Measurements from ENCODE around the gene TLX3. TPM values are rescaled to one million over a fixed set of nuclear protein-coding genes. Genes with fewer than 3 reads are reported as not detected.

The TLX3 gene
- not detected for total RNA-seq

DNA sequence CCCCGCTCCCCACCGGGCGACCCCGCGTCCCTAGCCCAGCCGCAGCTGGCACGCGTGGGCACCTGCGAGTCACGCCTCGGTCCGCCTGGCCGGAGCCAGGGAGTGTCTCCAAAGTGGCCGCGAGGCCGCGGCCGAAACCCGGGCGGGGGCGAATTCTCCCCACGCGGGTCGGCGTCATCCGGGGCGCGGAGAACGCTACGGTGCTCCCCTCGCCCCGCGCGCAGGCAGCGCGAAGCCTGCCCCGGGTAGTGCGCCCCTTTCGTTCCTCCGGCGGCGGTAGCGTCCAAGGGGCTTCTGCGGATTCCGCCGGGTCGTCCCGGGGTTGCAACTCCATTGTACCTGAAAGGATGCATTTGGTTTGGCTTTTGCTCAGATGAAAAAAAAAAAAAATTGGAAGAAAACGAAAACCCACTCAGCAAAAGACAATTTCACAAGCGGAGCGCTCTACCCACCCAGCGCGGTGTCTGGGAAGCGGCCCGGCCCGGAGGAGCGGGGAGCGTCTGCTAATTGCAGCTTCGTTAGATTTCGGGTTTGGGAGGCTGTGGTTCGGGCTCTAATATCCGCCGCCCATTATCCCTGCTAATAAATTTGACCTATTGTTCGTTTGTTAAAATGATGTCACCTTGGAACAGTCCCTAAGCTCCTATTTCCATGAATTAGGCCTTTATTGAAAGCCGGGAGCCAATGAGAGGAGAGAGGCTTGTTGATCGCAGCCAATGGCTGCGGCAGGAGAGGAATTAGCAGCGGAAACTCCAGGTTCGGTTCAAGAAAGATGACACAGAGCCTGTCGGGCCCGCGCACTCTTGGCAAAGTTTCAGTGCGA lies at the start of gene TLX3:
Gene TLX3, plus strand, starts transcription at position 796 of the 823 bp plus-strand sequence. CDS start 118 bp downstream, outside the sequence.
- Mint-ChIP-seq H3K27me3 (peaks cover 84% of the 10 kb centered on the region), H3K9me3 (ENCODE audit: low read depth) (no peaks in the 10 kb centered on the region), H3K4me1 (peaks cover 20% of the 10 kb centered on the region), H3K27ac (peak within 1 kb of the TSS; percentile 68), H3K36me3 (peaks cover 10% of the 10 kb centered on the region), H3K4me3 (no peak within 1 kb of the TSS)
- CTCF ChIA-PET = interaction anchor here (1.2 kb wide), 1 partner anchor 29 kb away, joined by 3 read pairs; no protein-coding TSS in a partner anchor
- DNase-seq = no peak
- no peak for ATAC-seq

DNA sequence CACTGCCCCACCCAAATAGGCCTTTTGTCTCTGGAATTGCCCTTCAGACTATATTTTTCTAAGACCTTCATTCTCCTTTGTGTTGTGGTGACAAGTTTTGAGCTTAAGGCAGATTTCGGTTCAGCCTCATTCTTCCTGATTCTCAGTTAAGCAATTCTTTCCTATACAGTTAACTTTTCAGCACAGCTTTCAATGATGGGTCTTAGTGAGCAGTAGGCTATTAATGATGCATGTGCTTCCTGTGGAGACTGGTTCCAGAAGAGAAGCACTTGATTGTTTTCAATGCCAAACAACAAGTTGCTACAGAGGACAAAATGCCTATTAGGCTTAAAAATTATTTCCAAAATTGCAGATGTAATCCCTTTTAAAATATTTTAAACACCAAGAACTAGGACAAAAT lies 47.7 kb upstream of the TLX3 start:
- DNase-seq = no peak
- Mint-ChIP-seq H3K9me3 (ENCODE audit: low read depth) (no peaks in the 10 kb centered on the region), H3K4me1 (peaks cover 16% of the 10 kb centered on the region), H3K4me3 (no peak overlapping the region), H3K36me3 (no peaks in the 10 kb centered on the region), H3K27me3 (peaks cover 11% of the 10 kb centered on the region), H3K27ac (no peak overlapping the region)
- CTCF ChIA-PET = interaction anchor here (1.7 kb wide), 1 partner anchor 54 kb away, joined by 4 read pairs; no protein-coding TSS in a partner anchor
- ATAC-seq = no peak

DNA sequence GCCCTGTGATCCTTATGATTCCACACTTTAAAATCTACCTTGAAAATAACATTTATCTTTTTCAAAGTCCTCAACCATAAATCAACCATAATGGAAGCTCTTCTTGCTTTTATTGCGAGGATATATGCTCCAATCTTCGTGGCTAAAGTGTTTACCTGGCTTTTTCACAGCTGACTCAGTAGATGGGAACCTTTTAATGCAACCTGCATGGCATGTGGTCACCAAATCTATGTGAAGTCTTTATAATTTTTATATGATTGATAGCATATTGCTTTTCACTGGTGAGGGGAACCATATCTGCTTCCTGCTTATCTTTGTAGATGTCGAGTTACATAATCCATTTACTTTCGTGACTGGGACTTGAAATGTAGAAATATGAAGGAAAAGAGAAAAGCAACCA lies 47.1 kb upstream of the TLX3 start:
- Mint-ChIP-seq H3K27me3 (peaks cover 11% of the 10 kb centered on the region), H3K27ac (no peak overlapping the region), H3K4me1 (peaks cover 16% of the 10 kb centered on the region), H3K9me3 (ENCODE audit: low read depth) (no peaks in the 10 kb centered on the region), H3K4me3 (no peak overlapping the region), H3K36me3 (no peaks in the 10 kb centered on the region)
- CTCF ChIA-PET = interaction anchor here (1.3 to 1.7 kb wide), 2 partner anchors 55 to 69 kb away, joined by 4 read pairs; no protein-coding TSS in a partner anchor
- ATAC-seq = no peak
- DNase-seq = no peak

DNA sequence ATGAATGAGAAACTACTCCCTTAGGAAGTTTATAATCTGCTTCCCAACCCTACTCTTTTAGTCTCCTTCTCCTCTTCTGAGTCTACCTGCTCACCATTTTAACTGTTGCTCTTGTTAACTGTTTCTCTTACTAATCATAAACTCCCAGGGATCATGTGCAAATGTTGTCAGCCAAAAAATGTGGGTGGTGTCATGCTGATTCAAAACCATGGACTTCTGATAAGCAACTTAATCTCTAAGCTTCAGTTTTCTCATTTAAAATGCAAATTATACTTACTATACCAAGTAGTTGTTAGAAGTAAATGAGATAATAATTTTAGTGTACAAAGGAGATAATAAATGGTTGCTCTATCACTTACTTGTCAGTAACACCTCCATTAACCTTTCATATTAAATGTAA lies 45.9 kb upstream of the TLX3 start:
- H3K4me1 Mint-ChIP-seq = peaks cover 16% of the 10 kb centered on the region
- H3K36me3 Mint-ChIP-seq = no peaks in the 10 kb centered on the region
- H3K9me3 Mint-ChIP-seq (ENCODE audit: low read depth) = no peaks in the 10 kb centered on the region
- H3K27me3 Mint-ChIP-seq = peaks cover 15% of the 10 kb centered on the region
- DNase-seq = no peak
- no peak overlapping the region for H3K4me3 Mint-ChIP-seq
- no peak overlapping the region for H3K27ac Mint-ChIP-seq
- CTCF ChIA-PET = interaction anchor here (1.3 kb wide), 1 partner anchor 70 kb away, joined by 4 read pairs; no protein-coding TSS in a partner anchor
- no peak for ATAC-seq

DNA sequence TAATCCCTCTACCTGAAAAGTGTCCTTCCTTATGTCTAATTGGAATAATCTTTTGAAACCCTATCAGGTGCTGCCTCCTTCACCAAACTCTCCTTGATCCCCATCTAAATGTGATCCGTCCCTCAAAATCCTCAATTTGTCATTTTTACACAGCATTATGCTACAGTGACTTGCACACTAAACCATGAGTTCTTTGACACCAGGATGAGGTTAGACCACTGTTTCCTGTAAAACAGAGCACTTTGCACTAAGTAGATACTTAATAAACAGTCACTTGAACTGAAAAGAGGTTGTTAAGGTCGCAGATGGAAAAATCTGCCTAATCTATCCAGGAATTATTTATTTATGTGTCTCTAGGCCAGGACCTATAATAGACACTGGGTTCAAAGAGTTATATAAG lies 44.2 kb upstream of the TLX3 start:
- ATAC-seq = peak; percentile 85
- CTCF ChIA-PET = no interaction called here
- H3K27ac Mint-ChIP-seq = peak overlapping the region; percentile 70
- no peak overlapping the region for H3K4me3 Mint-ChIP-seq
- peaks cover 17% of the 10 kb centered on the region for H3K4me1 Mint-ChIP-seq
- H3K9me3 Mint-ChIP-seq (ENCODE audit: low read depth) = no peaks in the 10 kb centered on the region
- H3K36me3 Mint-ChIP-seq = no peaks in the 10 kb centered on the region
- peaks cover 17% of the 10 kb centered on the region for H3K27me3 Mint-ChIP-seq
- peak; percentile 44 for DNase-seq

DNA sequence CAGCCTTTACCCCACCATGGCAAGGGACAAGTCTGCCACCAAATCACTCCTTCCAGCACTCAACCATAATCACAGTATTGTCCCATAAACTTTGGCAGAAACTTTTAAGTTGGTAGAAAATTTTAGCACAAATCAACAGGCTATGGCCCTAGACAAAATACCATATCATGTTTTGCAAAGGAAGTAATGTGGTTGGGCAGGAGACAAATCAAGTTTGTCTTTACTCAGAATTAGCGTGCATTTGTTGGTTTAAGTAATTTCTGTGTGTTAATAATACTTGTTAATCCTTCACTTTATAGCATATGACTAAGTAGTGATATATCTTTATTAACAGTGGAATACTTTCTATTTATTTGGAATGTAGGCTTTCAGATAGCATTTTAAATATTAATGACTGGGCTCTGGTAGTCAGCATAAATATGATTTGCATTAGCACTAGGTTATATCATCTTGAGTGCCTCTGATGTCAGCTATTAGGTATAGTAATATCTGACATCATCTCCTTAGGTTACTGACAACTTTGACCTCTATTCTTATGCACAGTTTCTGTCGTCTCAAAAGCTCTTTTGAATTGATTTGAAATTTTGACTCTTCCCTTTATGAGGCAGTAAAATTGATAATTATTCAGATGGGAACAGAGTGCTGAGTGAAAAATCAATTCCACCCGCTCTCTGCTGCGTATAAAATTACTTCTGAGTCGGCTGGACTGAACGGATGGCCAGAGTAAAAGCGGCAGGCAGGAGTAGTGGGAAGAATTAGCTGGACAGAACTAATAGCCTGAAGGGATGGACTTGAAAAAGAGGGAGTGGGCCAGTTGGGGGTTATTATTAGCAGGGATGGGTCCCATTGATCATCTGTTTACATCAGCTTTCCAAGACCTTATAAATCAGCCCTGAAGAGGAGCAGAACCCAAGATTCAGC lies 40.1 kb upstream of the TLX3 start:
- H3K9me3 Mint-ChIP-seq (ENCODE audit: low read depth) = no peaks in the 10 kb centered on the region
- peaks cover 24% of the 10 kb centered on the region for H3K4me1 Mint-ChIP-seq
- DNase-seq = no peak
- H3K4me3 Mint-ChIP-seq = no peak overlapping the region
- ATAC-seq = no peak
- H3K27ac Mint-ChIP-seq = no peak overlapping the region
- peaks cover 27% of the 10 kb centered on the region for H3K27me3 Mint-ChIP-seq
- CTCF ChIA-PET = interaction anchor here (1.2 kb wide), 1 partner anchor 62 kb away, joined by 4 read pairs; no protein-coding TSS in a partner anchor
- no peaks in the 10 kb centered on the region for H3K36me3 Mint-ChIP-seq

DNA sequence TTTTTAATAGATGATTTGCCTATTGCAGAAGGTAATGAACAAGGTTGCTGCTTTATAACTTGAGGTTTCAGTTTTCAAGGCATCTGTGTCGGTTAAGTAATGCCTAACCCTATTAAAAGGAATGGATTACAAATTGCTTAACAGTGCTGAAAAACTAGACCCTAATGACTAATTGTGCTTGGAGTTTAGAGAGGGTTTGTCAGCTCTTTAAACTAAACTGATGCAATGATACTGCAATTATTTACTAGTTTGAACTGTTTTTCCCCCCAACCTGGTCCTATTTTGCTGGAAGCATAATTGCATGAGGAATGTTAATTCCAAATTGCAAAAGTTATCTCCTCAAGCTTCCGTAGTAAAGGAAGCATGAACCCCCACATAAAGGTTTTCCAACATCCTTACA lies 39.3 kb upstream of the TLX3 start:
- no peak overlapping the region for H3K27ac Mint-ChIP-seq
- no peak for DNase-seq
- no peak overlapping the region for H3K4me3 Mint-ChIP-seq
- peaks cover 27% of the 10 kb centered on the region for H3K27me3 Mint-ChIP-seq
- CTCF ChIA-PET = interaction anchor here (1.2 kb wide), 1 partner anchor 63 kb away, joined by 4 read pairs; no protein-coding TSS in a partner anchor
- no peak for ATAC-seq
- H3K4me1 Mint-ChIP-seq = peaks cover 18% of the 10 kb centered on the region
- H3K36me3 Mint-ChIP-seq = no peaks in the 10 kb centered on the region
- H3K9me3 Mint-ChIP-seq (ENCODE audit: low read depth) = no peaks in the 10 kb centered on the region

DNA sequence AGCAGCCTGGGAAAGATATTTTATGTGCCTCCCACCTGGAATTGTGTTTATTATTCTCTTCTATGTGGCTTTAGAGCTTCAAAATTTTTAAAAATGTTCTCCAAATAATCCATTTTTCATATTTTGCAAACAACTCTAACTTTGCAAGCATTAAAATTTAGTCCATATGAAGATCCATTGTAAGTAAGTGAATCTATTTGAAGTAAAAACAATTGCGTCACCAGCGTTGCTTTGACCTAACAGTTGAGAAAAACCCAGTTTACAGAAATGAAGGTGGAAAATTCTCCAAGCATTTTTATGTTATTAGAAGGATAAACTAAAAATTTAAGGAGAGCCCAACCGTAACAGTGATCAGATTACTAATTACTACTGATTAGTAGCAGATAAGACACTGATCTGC lies 38.9 kb upstream of the TLX3 start:
- H3K27ac Mint-ChIP-seq = no peak overlapping the region

DNA sequence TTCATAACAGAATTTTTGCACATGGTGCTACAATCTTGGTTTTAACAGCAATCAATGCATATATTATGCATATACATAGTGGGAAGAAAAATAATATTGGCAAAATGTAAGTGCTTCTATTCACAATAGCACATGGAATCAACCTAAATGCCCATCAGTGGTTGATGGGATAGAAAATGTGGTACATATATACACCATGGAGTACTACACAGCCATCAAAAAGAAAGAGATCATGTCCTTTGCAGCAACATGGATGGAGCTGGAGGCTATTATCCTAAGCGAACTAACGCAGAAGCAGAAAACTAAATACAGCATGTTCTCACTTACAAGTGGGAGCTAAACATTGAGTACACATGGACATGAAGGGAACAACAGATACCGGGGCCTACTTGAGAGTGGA lies 37.2 kb upstream of the TLX3 start:
- CTCF ChIA-PET = interaction anchor here (1.4 kb wide), 1 partner anchor 70 kb away, joined by 5 read pairs; no protein-coding TSS in a partner anchor

More for the DNA sequence above, 38.9 kb upstream of the TLX3 start:
- no peak for ATAC-seq
- no peak for DNase-seq
- CTCF ChIA-PET = no interaction called here
- Mint-ChIP-seq H3K9me3 (ENCODE audit: low read depth) (no peaks in the 10 kb centered on the region), H3K4me1 (peaks cover 14% of the 10 kb centered on the region), H3K27me3 (peaks cover 27% of the 10 kb centered on the region), H3K4me3 (no peak overlapping the region), H3K36me3 (no peaks in the 10 kb centered on the region)

DNA sequence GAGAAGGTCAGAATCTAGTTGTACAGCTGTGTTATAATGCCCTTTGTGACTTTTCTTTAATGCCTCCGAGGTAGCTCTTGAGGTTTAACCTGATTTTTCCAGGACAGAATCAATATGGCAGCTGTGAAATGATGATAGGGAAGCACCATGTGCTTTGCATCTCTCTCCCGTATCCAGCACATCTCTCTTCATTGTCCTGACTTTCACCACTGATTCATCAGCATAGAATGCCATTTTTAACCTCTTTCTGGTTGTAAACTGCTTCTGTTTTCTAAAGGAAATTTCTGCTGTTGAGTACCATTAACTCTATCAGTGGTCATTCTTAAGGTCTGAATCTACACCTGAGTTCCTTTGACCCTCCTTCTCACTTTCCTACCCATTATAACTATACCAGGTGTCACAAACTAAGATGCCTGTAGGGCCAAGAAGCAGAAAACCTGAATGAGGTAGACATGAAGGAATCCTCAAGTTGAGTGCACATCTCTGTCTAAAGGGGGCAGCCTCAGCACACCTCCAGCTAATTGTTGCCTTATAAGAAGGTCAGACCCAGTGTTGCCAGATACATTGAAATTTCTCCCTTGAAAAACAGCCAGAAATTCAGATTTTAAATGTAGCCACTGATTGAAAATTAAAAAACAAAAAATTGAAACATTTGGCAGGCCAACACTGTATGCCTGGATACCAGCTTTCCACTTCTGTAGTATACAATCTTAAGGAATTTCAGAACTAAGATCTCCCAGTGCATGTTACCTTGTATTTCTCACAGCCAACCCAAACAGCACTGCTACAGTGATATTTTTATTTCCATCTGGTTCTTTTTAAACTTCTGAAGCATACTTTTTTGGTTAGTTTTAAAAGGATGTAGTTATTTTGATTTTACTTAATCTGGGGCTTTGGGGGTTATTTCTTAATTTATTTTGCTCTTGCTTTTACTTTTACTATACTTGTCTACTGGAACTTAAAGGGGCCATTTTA lies 35.8 kb upstream of the TLX3 start:
- Mint-ChIP-seq H3K27ac (no peak overlapping the region), H3K36me3 (no peaks in the 10 kb centered on the region), H3K9me3 (ENCODE audit: low read depth) (no peaks in the 10 kb centered on the region), H3K4me3 (no peak overlapping the region), H3K27me3 (peaks cover 22% of the 10 kb centered on the region), H3K4me1 (peaks cover 9% of the 10 kb centered on the region)
- ATAC-seq (peak; percentile 36), DNase-seq (peak; percentile 45)
- CTCF ChIA-PET = interaction anchor here (0.8 to 1.4 kb wide), 3 partner anchors 61 to 768 kb away, joined by 3 to 8 read pairs (median 3); no protein-coding TSS in a partner anchor

More for the DNA sequence above, 37.2 kb upstream of the TLX3 start:
- no peaks in the 10 kb centered on the region for H3K36me3 Mint-ChIP-seq
- peaks cover 9% of the 10 kb centered on the region for H3K4me1 Mint-ChIP-seq
- no peak overlapping the region for H3K4me3 Mint-ChIP-seq
- DNase-seq (no peak), ATAC-seq (no peak)
- no peaks in the 10 kb centered on the region for H3K9me3 Mint-ChIP-seq (ENCODE audit: low read depth)
- no peak overlapping the region for H3K27ac Mint-ChIP-seq
- H3K27me3 Mint-ChIP-seq = peaks cover 27% of the 10 kb centered on the region

DNA sequence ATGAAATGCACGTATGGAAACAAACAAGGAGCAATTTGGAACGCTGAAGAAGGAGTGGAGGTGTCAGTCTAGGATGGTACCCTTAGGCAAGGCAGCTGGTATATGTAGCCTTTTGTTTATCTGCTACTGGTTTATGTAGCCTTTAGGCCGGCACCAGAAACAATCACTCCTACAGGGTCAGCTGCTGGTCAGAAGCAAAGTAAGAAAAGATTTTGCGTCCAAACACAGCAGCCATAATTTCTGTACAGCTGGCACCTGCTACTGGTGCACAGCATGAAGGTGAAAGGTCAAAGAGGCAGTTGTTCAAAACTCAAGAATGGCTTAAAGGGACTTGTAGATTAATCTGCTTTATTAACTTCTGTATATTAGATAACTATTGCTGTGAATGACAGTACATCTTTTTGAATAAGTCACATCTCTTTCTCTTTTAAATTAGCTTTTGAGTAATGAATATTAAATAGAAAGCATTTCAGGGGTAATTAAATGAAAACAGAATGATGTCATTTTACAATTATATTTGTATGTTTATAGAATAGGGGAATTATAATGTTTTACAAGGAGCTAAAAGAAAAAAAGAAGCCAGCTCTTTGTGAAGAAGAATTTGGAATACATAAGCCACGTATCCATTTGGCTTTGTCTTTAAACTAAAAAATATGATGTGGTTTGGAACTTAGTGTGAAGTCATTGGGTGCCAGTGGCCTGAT lies 33.1 kb upstream of the TLX3 start:
- no peak overlapping the region for H3K27ac Mint-ChIP-seq
- H3K4me3 Mint-ChIP-seq = no peak overlapping the region
- DNase-seq (no peak), ATAC-seq (no peak)
- peaks cover 35% of the 10 kb centered on the region for H3K27me3 Mint-ChIP-seq
- no peaks in the 10 kb centered on the region for H3K36me3 Mint-ChIP-seq
- H3K9me3 Mint-ChIP-seq (ENCODE audit: low read depth) = no peaks in the 10 kb centered on the region
- H3K4me1 Mint-ChIP-seq = peaks cover 8% of the 10 kb centered on the region
- CTCF ChIA-PET = no interaction called here

DNA sequence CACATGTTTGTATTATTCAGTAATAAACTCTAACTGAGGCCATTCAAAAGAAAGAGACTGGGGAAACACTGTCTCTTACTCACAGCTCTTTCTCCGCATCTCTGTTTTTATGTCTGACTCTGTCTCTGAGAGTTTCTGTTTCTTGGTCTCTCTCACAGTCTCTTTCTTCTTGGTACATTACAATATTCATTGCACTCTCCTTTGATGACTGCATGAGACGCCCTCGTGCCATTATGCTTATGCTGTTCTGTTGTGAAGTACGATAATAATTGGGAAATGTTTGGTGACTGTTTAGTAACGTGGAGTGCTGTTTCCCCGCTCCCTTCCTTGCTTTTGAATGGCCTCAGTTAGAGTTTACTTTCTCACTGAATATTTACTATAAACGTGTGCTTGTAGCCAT lies 25.3 kb upstream of the TLX3 start:
- Mint-ChIP-seq H3K9me3 (ENCODE audit: low read depth) (no peaks in the 10 kb centered on the region), H3K4me1 (no peaks in the 10 kb centered on the region), H3K36me3 (no peaks in the 10 kb centered on the region), H3K27ac (no peak overlapping the region), H3K4me3 (no peak overlapping the region), H3K27me3 (peaks cover 50% of the 10 kb centered on the region)
- ATAC-seq (no peak), DNase-seq (no peak)
- CTCF ChIA-PET = no interaction called here
